Measurements from ENCODE around the gene GPHA2. TPM values are rescaled to one million over a fixed set of nuclear protein-coding genes. Genes with fewer than 3 reads are reported as not detected.
A peak's percentile ranks its signal among the peaks of the same experiment; 100 is the strongest.

Gene GPHA2
- total RNA-seq, 2 experiments from 2014 or later: 0.34 TPM; not detected in 1

DNA sequence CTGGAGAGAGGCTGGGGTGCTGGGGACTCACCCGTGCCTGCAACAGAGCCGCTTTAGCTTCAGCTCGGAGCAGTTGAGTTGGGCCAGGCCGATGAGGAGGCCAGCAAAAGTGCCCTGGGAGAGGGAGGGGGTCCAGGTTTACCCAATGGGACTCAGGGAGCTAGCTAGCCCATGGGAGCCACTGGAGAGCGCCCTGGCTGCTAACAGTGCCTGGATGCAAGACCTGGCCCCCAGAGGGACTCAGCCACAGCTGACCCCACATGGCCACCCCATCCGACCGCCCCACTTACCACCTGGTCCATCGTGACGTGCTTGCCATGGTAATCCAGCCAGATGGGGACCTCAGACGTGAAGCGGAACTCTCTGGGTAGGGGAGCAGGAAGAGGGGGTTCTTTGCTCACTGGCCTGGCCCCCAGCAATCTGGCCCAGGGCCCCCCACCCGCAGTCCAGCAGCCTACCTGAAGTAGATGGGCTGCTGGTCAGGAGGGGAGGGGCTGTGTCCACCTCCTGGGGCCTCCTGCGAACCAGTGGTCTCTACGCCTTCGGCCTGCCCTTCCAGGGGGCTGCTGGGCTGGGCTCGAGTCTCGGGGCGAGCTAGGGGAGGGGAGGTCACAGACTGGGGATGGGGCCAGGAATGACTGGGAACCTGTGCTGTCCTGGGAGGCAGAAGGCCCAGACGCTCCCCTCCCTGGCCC, 38.2 kb downstream of the GPHA2 start:
- ChIA-PET POLR2A (no interaction called here), CTCF (interaction anchor here (17.2 kb wide), 1 partner anchor 48 kb away, joined by 377 read pairs; the partner anchor contains the start of gene CDC42BPG)
- intact Hi-C loops (cut with DNase I, micrococcal nuclease): no loop called here
- Mint-ChIP-seq H3K4me3 (no peak overlapping the region), H3K36me3 (ENCODE audit: low read depth) (peaks cover 8% of the 10 kb centered on the region), H3K27me3 (no peaks in the 10 kb centered on the region), H3K9me3 (ENCODE audit: low read depth) (no peaks in the 10 kb centered on the region), H3K27ac (no peak overlapping the region), H3K4me1 (peaks cover 14% of the 10 kb centered on the region)
- no peak for DNase-seq
- ATAC-seq: no peak

DNA sequence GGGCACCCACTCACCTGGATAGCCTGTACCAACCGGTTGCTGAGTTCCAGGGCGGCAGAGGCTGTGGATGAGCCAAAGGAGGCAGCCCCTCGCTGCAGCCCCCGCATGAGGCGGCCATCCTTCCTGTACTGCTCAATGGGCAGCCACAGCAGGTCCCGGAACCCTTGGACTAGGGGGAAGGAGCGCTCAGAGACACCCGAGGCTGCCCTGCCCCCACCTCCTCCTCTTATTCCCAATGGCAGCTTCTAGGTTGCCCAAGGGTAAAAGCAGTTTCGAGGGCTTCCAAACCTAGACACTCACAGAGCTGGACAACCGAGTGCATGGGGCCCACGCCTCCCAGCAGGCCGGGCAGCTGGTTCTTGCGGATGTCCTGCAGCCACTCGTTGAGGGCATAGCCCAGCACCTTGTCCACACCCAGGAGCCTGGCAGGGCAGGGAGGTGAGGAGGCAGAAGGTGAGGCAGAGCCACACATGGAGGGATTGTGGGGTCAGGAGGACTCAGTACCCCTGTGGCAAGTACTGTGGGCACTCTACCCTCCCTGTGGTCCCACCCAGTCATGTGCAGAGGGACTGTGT, 39.2 kb downstream of the GPHA2 start:
- ChIA-PET CTCF (interaction anchor here (17.2 kb wide), 1 partner anchor 47 kb away, joined by 377 read pairs; the partner anchor contains the start of gene CDC42BPG), POLR2A (interaction anchor here (0.6 kb wide), 1 partner anchor 132 kb away, joined by 3 read pairs; no protein-coding TSS in a partner anchor)
- H3K9me3 Mint-ChIP-seq (ENCODE audit: low read depth): no peaks in the 10 kb centered on the region
- H3K27me3 Mint-ChIP-seq: no peaks in the 10 kb centered on the region
- H3K27ac Mint-ChIP-seq: no peak overlapping the region
- no peak for DNase-seq
- peaks cover 8% of the 10 kb centered on the region for H3K36me3 Mint-ChIP-seq (ENCODE audit: low read depth)
- intact Hi-C loops (cut with DNase I, micrococcal nuclease): no loop called here
- ATAC-seq: no peak
- peaks cover 11% of the 10 kb centered on the region for H3K4me1 Mint-ChIP-seq
- H3K4me3 Mint-ChIP-seq: no peak overlapping the region

DNA sequence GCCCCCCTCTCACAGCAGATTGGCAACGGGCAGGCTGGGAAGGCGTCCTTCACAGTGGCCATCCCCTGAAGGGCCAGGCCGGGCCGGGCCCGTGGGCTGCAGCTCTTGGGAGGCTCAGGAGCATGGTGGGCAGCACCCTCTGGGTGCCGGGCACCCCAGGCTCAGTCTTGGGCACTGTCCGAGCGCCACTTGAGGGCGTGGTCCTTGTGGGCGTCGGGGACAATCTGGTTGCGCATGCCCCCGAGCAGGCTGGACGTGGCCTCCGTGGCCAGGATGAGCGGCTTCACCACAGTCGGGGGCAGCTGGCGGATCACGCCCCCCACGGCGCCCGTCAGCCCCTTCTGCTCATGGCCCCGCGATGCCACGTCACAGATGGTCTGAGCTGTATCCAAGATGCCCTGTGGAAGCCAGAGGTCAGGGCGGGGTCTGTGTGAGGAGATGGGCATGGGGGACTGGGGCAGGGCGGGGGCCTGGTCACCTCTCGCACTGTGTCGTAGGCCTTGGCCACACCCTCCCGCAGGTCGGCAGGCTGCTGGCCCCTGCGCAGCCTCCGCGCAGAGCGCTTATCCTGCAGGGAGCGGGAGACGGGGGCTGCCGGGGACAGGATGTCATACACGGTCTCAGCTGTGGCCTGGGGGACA, 40.8 kb downstream of the GPHA2 start:
- CTCF ChIA-PET: interaction anchor here (0.6 to 17.2 kb wide), 4 partner anchors 30 to 123 kb away, joined by 3 to 377 read pairs (median 6); partner anchors contain the start of gene CDC42BPG
- ATAC-seq: no peak

DNA sequence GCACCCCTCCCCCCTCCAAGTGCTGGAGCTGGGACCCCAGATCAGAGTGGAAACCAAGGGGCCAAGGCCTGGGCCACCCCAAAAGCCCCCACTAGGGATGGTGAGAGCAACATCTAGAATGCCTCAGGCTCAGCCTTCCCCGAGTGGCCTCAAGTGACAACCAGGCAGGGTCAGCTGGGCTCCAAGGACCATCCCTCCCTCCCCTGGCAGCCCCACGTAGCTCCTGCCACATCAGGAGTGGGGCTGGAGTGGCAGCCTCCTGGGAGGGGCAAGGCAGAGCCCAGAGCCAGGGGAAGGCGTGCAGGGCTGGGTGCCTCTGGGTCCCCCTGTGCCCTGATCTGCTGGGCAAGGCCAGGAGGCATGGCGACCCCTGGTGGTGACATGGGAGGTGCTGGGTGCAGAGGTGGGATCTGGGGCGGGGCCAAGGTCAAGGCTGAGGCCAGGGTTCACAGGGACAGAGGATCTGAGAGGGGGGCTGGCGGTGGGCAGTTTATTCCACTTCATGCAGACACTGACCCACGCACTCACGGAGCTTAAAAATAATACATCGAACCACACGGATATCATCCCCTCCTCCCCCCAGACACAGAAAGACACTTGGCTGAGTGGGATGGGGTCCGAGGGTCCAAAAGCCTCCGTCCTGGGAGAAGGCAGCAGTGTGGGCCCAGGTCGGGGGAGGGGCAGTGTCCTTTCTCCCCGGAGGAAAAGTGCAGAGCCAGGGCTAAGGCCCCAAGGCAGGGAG, 41.5 kb downstream of the GPHA2 start:
- Mint-ChIP-seq H3K9me3 (ENCODE audit: low read depth) (no peaks in the 10 kb centered on the region), H3K4me1 (no peaks in the 10 kb centered on the region), H3K36me3 (ENCODE audit: low read depth) (peaks cover 4% of the 10 kb centered on the region), H3K27ac (no peak overlapping the region), H3K27me3 (no peaks in the 10 kb centered on the region), H3K4me3 (no peak overlapping the region)
- peak; percentile 96 for DNase-seq
- intact Hi-C loops (cut with DNase I, micrococcal nuclease): loop anchor here (1.0 kb wide), 2 partner anchors 47 to 107 kb away; no protein-coding TSS in a partner anchor
- ChIA-PET POLR2A (no interaction called here), CTCF (interaction anchor here (0.5 to 17.2 kb wide), 8 partner anchors 9 to 1671 kb away, joined by 3 to 377 read pairs (median 4); partner anchors contain the start of gene CDC42BPG)
- peak; percentile 99 for ATAC-seq

More for the DNA sequence above, 40.8 kb downstream of the GPHA2 start:
- POLR2A ChIA-PET: no interaction called here
- Mint-ChIP-seq H3K27me3 (no peaks in the 10 kb centered on the region), H3K4me1 (peaks cover under 1% of the 10 kb centered on the region), H3K36me3 (ENCODE audit: low read depth) (peaks cover 6% of the 10 kb centered on the region), H3K4me3 (no peak overlapping the region), H3K27ac (no peak overlapping the region), H3K9me3 (ENCODE audit: low read depth) (no peaks in the 10 kb centered on the region)
- intact Hi-C loops (cut with DNase I, micrococcal nuclease): loop anchor here (1.0 kb wide), 2 partner anchors 48 to 108 kb away; no protein-coding TSS in a partner anchor
- no peak for DNase-seq

DNA sequence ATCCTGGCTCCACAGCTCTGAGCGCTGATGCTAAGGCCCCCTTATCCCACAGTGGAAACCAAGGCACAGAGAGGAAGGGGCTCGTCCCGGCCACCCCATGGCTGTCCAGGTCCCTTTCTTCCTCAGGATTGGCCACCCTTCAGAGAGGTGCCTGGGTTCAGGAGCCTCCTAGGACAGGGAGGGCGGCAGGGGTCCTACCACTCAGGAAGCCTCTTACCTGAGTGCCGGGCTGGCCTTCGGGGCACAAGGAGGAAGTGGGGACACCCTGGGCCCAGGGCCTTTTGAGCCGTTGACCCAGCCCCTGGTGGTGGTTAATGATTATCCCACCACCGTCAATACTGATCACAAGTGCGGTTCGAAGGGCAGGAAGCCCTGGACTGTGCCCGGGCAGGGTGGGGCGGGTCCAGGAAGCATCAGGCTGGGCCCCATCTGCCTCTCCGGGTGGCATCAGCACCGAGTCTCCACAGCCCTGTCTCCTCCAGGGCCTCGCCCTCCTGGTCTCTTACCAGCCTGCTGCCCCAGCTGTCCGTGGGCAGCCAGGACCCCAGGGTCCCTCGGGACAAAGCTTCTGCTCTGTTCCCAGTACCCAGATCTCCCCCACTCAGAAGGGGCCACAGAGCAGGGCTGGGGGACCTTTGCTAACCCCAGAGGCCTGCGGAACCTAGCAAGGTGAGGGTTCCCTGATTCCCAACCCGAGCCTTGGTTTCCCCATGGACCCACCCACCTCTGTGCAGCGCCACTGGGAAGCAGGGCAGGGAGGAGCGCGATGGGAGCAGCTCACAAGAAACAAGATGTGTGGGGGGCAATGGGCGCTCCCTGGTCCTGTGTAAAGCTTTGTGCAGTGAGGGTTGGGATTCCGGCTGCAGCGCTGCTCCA, 42.3 kb downstream of the GPHA2 start:
- DNase-seq (no peak), ATAC-seq (no peak)
- intact Hi-C loops (cut with DNase I, micrococcal nuclease): loop anchor here (1.0 kb wide), 2 partner anchors 46 to 106 kb away; no protein-coding TSS in a partner anchor
- CTCF ChIA-PET: interaction anchor here (0.5 to 17.2 kb wide), 7 partner anchors 9 to 1672 kb away, joined by 3 to 377 read pairs (median 5); partner anchors contain the start of gene CDC42BPG
- Mint-ChIP-seq H3K4me1 (peaks cover 2% of the 10 kb centered on the region), H3K27ac (no peak overlapping the region), H3K9me3 (ENCODE audit: low read depth) (no peaks in the 10 kb centered on the region), H3K36me3 (ENCODE audit: low read depth) (peaks cover 3% of the 10 kb centered on the region), H3K27me3 (no peaks in the 10 kb centered on the region), H3K4me3 (no peak overlapping the region)
- POLR2A ChIA-PET: no interaction called here

DNA sequence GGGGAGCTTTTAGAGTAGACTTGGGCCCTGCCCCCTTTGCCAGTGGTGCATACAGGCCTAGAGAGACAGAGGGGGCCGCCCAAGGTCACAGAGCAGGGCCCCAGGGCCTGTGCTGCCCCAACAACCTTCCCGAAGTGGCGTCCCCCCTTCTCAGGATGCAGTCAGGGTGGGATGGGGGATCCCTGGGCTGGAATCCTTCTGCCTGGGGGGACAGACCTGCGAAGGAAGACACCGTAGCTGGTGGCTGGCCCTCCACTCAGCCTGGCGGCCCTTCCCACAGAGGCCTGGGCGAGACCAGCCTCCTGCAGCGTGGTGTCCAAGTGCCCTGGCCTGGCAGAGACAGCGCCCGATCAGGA, 42.9 kb downstream of the GPHA2 start:
- ATAC-seq (no peak), DNase-seq (no peak)
- Mint-ChIP-seq H3K4me1 (peaks cover 7% of the 10 kb centered on the region), H3K9me3 (ENCODE audit: low read depth) (no peaks in the 10 kb centered on the region), H3K36me3 (ENCODE audit: low read depth) (peaks cover 3% of the 10 kb centered on the region), H3K27ac (no peak overlapping the region), H3K27me3 (no peaks in the 10 kb centered on the region), H3K4me3 (no peak overlapping the region)
- POLR2A ChIA-PET: no interaction called here
- CTCF ChIA-PET: interaction anchor here (0.6 to 17.2 kb wide), 4 partner anchors 19 to 43 kb away, joined by 4 to 377 read pairs (median 5); partner anchors contain the start of gene CDC42BPG
- intact Hi-C loops (cut with DNase I, micrococcal nuclease): no loop called here

DNA sequence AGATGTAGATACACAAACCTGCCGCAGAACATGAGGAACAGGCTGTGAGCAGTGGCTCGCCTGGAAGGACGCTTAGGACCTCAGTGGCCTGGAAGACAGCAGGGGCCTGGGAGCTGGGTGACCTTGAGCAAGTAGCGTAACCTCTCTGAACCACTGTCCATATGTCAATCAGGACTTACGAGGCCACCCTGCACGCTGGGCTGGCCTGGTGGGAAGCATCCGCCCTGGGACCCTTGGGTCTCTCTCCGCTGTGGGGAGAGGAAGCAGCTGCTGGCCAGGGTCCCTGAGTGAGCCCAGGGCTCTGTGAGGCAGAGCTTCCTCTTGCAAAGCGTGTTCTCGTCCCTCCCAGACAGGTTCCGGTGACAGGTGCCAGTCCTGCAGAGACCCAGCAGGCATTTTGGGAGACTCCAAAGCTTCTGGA, 43.3 kb downstream of the GPHA2 start:
- ChIA-PET POLR2A (no interaction called here), CTCF (interaction anchor here (0.6 to 17.2 kb wide), 3 partner anchors 19 to 43 kb away, joined by 4 to 377 read pairs (median 4); partner anchors contain the start of gene CDC42BPG)
- Mint-ChIP-seq H3K27ac (no peak overlapping the region), H3K36me3 (ENCODE audit: low read depth) (peaks cover 3% of the 10 kb centered on the region), H3K27me3 (no peaks in the 10 kb centered on the region), H3K9me3 (ENCODE audit: low read depth) (no peaks in the 10 kb centered on the region), H3K4me1 (peaks cover 10% of the 10 kb centered on the region), H3K4me3 (no peak overlapping the region)
- ATAC-seq: no peak
- DNase-seq: no peak
- intact Hi-C loops (cut with DNase I, micrococcal nuclease): no loop called here

DNA sequence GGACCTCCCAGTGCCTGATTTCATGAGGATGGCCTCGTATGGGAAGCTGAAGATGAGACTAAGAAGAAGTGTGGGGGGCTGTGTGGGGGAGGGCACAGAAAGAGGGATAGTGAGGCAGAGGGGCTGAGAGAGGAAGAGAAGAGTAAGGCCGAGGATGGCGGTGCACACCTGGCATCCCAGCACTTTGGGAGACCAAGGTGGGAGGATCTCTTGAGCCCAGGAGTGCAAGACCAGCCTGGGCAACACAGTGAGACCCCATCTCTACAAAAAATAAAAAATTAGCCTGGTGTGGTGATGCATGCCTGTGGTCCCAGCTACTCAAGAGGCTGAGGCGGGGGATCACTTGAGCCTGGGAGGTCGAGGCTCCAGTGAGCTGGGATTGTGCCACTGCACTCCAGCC, 43.8 kb downstream of the GPHA2 start:
- ATAC-seq: no peak
- CTCF ChIA-PET: interaction anchor here (1.5 to 17.2 kb wide), 2 partner anchors 19 to 42 kb away, joined by 4 to 377 read pairs; partner anchors contain the start of gene CDC42BPG
- Mint-ChIP-seq H3K9me3 (ENCODE audit: low read depth) (no peaks in the 10 kb centered on the region), H3K4me3 (no peak overlapping the region), H3K27ac (no peak overlapping the region), H3K27me3 (no peaks in the 10 kb centered on the region), H3K4me1 (peaks cover 13% of the 10 kb centered on the region), H3K36me3 (ENCODE audit: low read depth) (peaks cover 3% of the 10 kb centered on the region)
- no peak for DNase-seq
- POLR2A ChIA-PET: no interaction called here
- intact Hi-C loops (cut with DNase I, micrococcal nuclease): no loop called here

DNA sequence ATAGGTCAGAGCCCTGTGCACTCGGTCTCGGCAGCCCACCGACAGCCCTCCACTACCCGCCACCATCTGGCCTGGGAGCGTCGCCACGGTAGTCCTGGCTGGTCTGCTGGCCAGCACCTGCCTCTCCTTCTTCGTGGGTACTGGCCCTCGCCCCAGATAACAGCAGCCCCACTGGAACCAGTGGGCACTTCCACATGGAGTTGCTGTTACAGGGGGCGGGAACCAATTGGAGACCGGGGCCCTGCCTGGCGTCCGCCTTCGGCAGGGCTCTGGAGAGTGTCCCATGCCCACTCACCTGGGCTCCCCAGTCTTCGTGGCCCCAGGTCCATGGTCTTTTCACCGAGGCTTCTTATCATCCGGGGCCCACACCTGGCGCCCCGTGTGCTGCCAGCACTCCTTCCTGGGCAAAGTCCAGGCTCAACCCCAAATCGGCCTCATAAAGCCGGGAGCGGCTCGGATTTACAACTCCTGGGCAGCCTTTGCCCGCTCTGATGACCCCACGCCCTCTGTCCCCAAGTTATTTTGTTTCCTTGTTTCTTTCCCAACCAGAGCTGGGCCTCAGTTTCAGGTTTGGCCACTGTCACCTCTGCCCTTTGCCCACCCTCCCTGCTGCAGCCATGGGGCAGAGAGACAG, 44.4 kb downstream of the GPHA2 start:
- DNase-seq: no peak
- intact Hi-C loops (cut with DNase I, micrococcal nuclease): no loop called here
- H3K9me3 Mint-ChIP-seq (ENCODE audit: low read depth): no peaks in the 10 kb centered on the region
- CTCF ChIA-PET: interaction anchor here (1.0 to 17.2 kb wide), 4 partner anchors 11 to 42 kb away, joined by 3 to 377 read pairs (median 4); partner anchors contain the start of gene CDC42BPG
- peaks cover 13% of the 10 kb centered on the region for H3K4me1 Mint-ChIP-seq
- ATAC-seq: no peak
- POLR2A ChIA-PET: no interaction called here
- no peak overlapping the region for H3K4me3 Mint-ChIP-seq
- no peaks in the 10 kb centered on the region for H3K27me3 Mint-ChIP-seq
- H3K27ac Mint-ChIP-seq: no peak overlapping the region
- H3K36me3 Mint-ChIP-seq (ENCODE audit: low read depth): peaks cover 3% of the 10 kb centered on the region

DNA sequence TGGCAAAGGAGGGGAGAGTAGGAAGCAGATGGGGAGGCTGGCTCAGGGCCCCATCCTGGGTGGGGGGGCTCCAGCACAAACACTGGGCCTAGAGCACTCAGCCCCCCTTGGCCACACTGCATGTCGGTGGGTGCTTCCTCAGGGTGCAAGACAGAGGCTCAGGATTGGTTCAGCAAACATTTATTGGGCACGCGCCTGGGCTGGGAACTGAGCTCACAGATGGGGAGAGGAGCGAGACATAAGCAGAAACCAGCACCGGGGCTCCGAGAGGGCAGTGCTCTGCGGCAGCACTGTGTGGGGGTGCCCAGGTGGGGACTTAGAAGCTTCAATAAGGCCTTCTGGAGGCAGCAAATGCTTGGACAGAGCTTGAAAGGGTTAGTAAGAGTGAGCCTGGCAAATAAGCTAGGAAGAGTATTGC, 45.2 kb downstream of the GPHA2 start:
- Mint-ChIP-seq H3K27me3 (no peaks in the 10 kb centered on the region), H3K4me1 (peaks cover 20% of the 10 kb centered on the region), H3K9me3 (ENCODE audit: low read depth) (no peaks in the 10 kb centered on the region), H3K27ac (no peak overlapping the region), H3K4me3 (no peak overlapping the region), H3K36me3 (ENCODE audit: low read depth) (peaks cover 3% of the 10 kb centered on the region)
- POLR2A ChIA-PET: no interaction called here
- CTCF ChIA-PET: interaction anchor here (0.6 to 17.2 kb wide), 4 partner anchors 10 to 678 kb away, joined by 3 to 377 read pairs (median 4); partner anchors contain the start of gene CDC42BPG
- intact Hi-C loops (cut with DNase I, micrococcal nuclease): no loop called here
- ATAC-seq: no peak
- no peak for DNase-seq

All from activated CD4-positive, alpha-beta T cell treated with anti-CD3 and anti-CD28 coated beads for 36 hours (primary cell).